GM19467 (cell line): ENCODE data around the gene GREB1.

Experiments used
- ATAC-seq: cut with Tn5 transposase; IDR thresholded peaks from one replicate; pipeline ENCODE4 v1.9.1; 2021; ENCODE audit warnings: mild to moderate bottlenecking, moderate library complexity; ENCODE audit not compliant: unreplicated experiment

Gene GREB1

GRCh38 chr2:11631462-11631861 lies 97.6 kb downstream of the GREB1 start:
- ATAC-seq = no peak

GRCh38 chr2:11633923-11634478 lies 100.2 kb downstream of the GREB1 start:
- no peak for ATAC-seq

DNA sequence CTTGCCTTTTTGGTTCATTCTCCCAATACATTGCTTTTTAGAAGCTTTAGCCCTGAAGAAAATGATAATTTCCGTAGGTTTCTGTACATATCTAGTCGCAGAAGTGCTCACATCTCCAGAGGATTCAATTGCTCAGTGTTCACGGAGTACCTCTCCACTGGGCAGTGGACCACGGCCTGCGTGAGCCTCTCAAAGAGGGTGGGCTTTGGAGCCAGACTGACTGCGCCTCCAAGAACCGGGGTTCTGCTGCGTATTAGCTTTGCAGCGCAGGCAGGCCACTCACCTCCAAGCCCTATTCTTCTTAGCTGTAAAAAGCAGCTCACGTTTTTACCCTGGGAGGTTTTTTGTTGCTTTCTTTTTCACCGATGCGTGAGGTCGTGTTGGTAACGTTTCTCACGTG lies 100.7 kb downstream of the GREB1 start:
- no peak for ATAC-seq

GRCh38 chr2:11635141-11635540 lies 101.3 kb downstream of the GREB1 start:
- ATAC-seq = no peak

- ATAC-seq = no peak
These were observed 102.9 kb downstream of the GREB1 start for GRCh38 chr2:11636593-11637295.

- ATAC-seq = no peak
These were observed 103.7 kb downstream of the GREB1 start for GRCh38 chr2:11637546-11637945.

DNA sequence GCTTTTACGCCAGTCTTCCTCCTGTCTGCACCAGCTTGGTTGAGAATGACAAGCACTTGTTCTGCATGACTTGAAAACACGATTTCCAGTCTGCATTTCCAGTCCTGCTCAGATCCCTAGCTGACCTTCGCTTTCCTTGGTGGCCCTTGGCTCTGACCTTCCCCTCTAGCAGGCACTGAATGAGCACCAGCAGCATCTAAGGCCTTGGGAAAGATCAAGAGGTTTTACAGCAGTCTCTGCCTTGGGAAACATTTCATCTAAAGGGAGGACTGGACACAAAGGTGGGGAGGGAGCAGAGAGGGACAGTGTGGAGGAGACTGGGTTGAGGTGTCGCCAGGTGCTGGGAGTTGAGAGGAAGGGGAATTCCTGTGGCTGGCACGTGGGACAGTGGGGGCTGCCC lies 105.7 kb downstream of the GREB1 start:
- no peak for ATAC-seq

- ATAC-seq = no peak
These were observed 106.3 kb downstream of the GREB1 start for GRCh38 chr2:11640132-11640531.

GRCh38 chr2:11642972-11643371 lies 109.1 kb downstream of the GREB1 start:
- ATAC-seq = no peak

GRCh38 chr2:11644293-11644692 lies 110.4 kb downstream of the GREB1 start:
- no peak for ATAC-seq

GRCh38 chr2:11646530-11646929 lies 112.7 kb downstream of the GREB1 start:
- no peak for ATAC-seq

DNA sequence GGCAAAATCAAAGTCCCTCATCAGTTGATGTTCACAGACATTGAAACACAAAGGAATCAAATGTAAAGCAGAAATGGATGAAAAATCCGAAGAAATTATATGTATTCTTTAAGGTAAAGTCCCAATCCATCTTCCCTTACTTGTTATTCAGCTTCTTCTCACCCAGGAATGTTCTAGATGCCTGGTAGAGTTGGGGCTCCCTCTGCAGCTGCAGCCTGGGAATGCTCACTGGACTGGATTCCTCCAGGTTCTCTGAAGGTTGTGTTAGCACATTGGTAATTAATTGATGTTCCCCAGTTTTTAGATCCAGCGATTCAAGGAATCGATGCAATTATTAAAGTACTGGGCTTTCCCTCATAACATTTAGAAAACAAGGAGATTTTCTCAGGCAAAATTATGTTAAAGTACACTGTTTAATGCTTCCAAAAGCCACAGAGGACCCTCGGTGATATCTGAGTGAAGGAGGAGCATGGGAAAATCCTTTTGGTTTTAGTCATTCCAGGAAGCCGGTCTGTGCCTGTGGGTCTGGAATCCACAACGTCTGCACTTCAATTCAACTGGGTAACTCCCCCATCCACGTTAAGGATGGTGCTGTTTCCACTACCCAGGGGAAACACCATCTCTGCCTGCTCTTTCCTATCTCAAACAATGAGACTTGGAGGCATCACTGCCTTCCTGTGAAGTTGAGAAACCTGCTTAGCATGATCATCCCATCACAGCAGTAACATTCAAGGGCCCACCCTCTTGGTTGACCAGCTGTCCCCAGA lies 114.2 kb downstream of the GREB1 start:
- no peak for ATAC-seq

DNA sequence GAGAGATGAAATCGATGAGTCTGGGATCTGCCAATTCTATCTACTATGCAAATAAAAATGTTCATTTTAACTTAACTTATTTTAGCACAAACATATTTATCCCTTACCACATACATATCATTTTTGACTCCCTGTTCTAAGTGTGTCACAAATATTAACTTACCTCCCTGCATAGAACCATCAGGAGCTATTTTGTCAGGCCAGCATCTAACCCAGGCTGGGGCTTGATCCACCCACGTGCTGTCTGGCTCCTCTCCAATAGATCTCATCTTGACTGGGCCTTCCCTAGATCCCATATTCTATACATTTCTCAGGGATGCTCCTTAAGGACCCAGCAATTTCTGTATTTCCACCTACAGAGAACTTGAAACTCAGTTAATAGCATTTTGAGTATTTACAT lies 115.2 kb downstream of the GREB1 start:
- no peak for ATAC-seq

- ATAC-seq = no peak
These were observed 118.2 kb downstream of the GREB1 start for GRCh38 chr2:11651856-11652548.

- ATAC-seq = no peak
These were observed 118.7 kb downstream of the GREB1 start for GRCh38 chr2:11652553-11652952.

- no peak for ATAC-seq
These were observed 121.7 kb downstream of the GREB1 start for GRCh38 chr2:11655495-11655894.

DNA sequence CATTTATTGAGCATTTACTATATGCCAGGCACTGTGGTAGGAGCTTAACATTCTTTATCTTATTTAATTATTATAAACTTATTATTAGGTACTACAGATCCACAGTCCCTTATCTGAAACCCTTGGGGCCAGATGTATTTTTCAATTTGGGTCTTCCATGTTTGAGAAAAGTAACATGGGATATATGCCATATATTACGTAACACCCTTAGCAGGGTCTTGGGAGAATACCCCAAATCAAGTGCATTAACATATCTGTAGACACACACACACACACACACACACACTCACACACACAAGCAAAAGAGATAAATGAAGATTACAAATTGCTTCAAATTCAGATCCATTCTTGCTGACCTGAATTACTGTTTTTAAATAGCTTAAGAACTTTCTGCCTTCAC lies 122.4 kb downstream of the GREB1 start:
- ATAC-seq = no peak

DNA sequence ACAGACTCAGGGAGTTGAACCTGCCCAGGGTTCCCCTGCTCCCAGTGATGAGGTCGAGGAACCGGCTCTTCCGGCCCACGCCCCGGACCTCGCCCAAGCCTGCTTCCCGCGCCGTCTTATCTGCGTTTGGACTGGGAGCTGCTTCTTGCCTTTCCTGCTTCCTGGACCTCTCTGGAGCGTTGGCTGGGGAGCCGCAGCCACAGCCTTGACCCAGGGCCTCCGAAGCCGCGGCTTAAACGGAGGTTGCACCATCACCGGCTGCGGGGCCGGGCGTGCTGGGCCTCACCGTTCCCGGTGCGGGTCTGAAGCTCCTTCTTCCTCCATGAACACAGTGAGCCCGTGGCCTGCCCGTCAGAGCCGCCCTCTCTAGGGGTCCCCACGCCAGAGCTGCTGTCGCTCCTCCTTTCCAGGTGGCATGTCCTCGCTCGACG lies 122.8 kb downstream of the GREB1 start:
- no peak for ATAC-seq

DNA sequence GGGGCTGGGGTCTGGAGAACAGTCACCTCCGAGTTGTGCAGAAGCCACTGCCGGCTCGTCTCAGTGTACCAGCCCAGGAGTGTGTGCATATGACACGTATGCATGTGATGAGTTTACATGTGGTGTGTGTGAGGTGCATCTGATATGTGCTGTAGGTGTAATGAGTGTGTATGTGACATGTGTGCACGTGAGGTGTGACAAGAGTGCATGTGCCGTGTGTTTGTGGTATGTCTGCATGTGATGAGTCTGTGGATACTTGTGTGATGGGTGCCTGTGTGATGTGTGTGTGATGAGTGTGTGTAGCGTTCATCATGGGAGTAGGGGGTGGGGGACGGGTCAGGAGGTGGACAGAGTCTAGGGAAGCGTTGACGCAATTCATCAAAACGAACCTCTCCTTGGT lies 123.3 kb downstream of the GREB1 start:
- no peak for ATAC-seq

- no peak for ATAC-seq
These were observed 123.8 kb downstream of the GREB1 start for GRCh38 chr2:11657646-11658045.
